Measurements from ENCODE around the gene CCDC8. TPM values are rescaled to one million over a fixed set of nuclear protein-coding genes. Genes with fewer than 3 reads are reported as not detected.

The CCDC8 gene
- total and polyA plus RNA-seq, 2 of the 4 experiments (the other 2 are of a cell fraction): 9.3 to 10.2 TPM

DNA sequence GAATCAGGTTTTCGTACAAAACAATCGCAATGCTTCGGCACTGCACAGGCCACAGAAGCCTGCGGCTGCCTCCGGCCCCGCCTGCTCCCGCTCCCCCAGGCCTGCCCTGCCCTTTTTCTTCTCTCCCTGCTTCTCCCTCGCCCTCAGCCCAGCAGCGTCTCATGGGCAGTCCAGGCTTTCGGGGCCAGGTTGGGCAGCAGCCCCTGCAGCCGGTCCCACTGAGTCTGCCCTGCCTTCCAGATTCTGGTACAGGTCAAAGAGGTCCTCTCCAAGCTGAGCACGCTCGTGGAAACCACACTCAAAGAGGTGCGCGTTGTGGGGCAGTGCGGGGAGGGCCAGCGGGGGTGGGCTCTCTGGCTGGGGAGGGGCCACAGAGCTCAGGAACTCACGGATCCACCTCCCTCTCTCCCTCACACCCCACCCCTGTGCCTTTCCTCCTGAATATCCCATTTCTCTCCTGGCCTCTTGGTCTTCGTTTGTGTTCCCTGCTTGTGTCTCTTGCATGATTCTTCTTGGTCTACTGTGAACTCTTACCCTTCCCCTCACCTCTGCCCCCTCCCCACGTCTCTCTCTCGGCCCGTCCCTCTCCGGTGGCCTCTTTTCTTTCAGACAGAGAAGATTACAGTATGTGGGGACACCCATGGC, 30.1 kb downstream of the CCDC8 start:
- no peak overlapping the region for H3K27ac ChIP-seq (ENCODE audit: insufficient read depth, low read length)
- H2AK9ac ChIP-seq (replicated peaks; ENCODE audit: low read depth, low read length, poor library complexity): no peak overlapping the region
- no peak overlapping the region for H3K4me3 ChIP-seq (ENCODE audit: insufficient read depth, low read depth, low read length)
- DNase-seq (no peak), ATAC-seq (ENCODE audit: low read depth) (no peak)
- dilution Hi-C loops (cut with HindIII; ENCODE audit: low sequenced_read_pairs, unreplicated experiment): no loop called here
- BruUV-seq (replicated peaks): no TSS peak
- no peak overlapping the region for H2BK120ac ChIP-seq (ENCODE audit: low read depth, low read length)
- no peak overlapping the region for H4K5ac ChIP-seq (ENCODE audit: low read depth, low read length)
- no peak overlapping the region for H3K18ac ChIP-seq (ENCODE audit: low read depth, low read length)
- no peak overlapping the region for H3K4me2 ChIP-seq (ENCODE audit: low read depth, low read length)
- no peaks in the 10 kb centered on the region for H3K9me3 ChIP-seq (ENCODE audit: control insufficient read depth, insufficient read depth, low read length)
- H2AK5ac ChIP-seq (ENCODE audit: low read depth, low read length): no peak overlapping the region
- H4K91ac ChIP-seq (ENCODE audit: insufficient read depth, low read depth, low read length): no peak overlapping the region
- no peak overlapping the region for H3K9ac ChIP-seq (ENCODE audit: low read depth, low read length)
- TF ChIP-seq CEBPB (IDR thresholded peaks at IDR 0.05; ENCODE audit: low read depth, low read length) (no peak), SMC3 (IDR thresholded peaks at IDR 0.05; ENCODE audit: low read depth, low read length) (no peak), FOS (IDR thresholded peaks at IDR 0.05; ENCODE audit: low read depth, low read length) (no peak)
- H3K27me3 ChIP-seq (ENCODE audit: control insufficient read depth, insufficient read depth, low read length): no peaks in the 10 kb centered on the region
- H2BK20ac ChIP-seq (ENCODE audit: low read depth, low read length): no peak overlapping the region
- 82% methylated on average over 18 of the region's 23 CpGs; no CpG with 5 or more reads in 1 of the 2 experiments for WGBS, 2 experiments (ENCODE audit: extremely low coverage in 2 of 2, insufficient read length in 1 of 2)
- no peak overlapping the region for H3K56ac ChIP-seq (ENCODE audit: extremely low read depth, insufficient read depth, low read length)
- ChIA-PET CTCF (no interaction called here), POLR2A (ENCODE audit: unreplicated experiment) (no interaction called here)
- H3K9me1 ChIP-seq (ENCODE audit: insufficient read depth, low read length): peaks cover 5% of the 10 kb centered on the region; the same call in 1 of the 2 replicates
- H3K14ac ChIP-seq (replicated peaks; ENCODE audit: low read depth, low read length): no peak overlapping the region
- no peaks in the 10 kb centered on the region; the same call in 1 of the 2 replicates for H4K20me1 ChIP-seq (ENCODE audit: insufficient read depth, low read length)
- H3K4ac ChIP-seq (ENCODE audit: low read depth, low read length): no peak overlapping the region
- H2BK5ac ChIP-seq (ENCODE audit: low read depth, low read length, poor library complexity, severe bottlenecking): no peak overlapping the region
- H2AFZ ChIP-seq (replicated peaks; ENCODE audit: low read length, poor library complexity): no peak overlapping the region
- H2BK15ac ChIP-seq (ENCODE audit: low read depth, low read length): no peak overlapping the region
- intact Hi-C loops (cut with micrococcal nuclease): no loop called here
- in situ Hi-C loops (cut with MboI; ENCODE audit: low sequenced_read_pairs): loop anchor here (10.0 kb wide), 1 partner anchor 98 kb away; no protein-coding TSS in a partner anchor
- peaks cover 27% of the 10 kb centered on the region for H3K36me3 ChIP-seq (ENCODE audit: control insufficient read depth, insufficient read depth, low read length)
- no peaks in the 10 kb centered on the region for H3K4me1 ChIP-seq (ENCODE audit: control insufficient read depth, insufficient read depth, low read length)
- H3K79me1 ChIP-seq (ENCODE audit: low read depth in 1 of 2, low read length in 2 of 2): peaks cover 13 to 46% of the 10 kb centered on the region in 2 experiments
- H3K23ac ChIP-seq (ENCODE audit: low read depth, low read length): no peak overlapping the region
- no peak overlapping the region for H4K8ac ChIP-seq (ENCODE audit: low read depth in 2 of 2, low read length in 2 of 2)

All from IMR-90 (cell line).